COR-L47 (cell line): Measurements from ENCODE around the gene RNASE7.

Source experiments
- DNase-seq: peaks from one replicate; lab custom pipeline; 2025; lab: John Stamatoyannopoulos, UW

Gene RNASE7

DNA sequence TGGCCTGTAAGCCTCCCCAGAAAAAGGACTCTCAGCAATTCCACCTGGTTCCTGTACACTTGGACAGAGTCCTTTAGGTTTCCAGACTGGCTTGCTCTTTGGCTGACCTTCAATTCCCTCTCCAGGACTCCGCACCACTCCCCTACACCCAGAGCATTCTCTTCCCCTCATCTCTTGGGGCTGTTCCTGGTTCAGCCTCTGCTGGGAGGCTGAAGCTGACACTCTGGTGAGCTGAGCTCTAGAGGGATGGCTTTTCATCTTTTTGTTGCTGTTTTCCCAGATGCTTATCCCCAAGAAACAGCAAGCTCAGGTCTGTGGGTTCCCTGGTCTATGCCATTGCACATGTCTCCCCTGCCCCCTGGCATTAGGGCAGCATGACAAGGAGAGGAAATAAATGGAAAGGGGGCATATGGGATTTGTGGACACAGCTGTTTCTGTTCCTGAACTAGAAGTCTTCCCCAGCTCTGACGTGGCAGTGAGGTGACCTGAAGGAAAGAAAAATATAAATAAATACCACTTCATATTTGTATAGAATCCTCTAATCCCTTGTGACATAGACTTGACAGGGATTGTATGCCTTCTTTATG lies 1.3 kb downstream of the RNASE7 start:
- no peak for DNase-seq

DNA sequence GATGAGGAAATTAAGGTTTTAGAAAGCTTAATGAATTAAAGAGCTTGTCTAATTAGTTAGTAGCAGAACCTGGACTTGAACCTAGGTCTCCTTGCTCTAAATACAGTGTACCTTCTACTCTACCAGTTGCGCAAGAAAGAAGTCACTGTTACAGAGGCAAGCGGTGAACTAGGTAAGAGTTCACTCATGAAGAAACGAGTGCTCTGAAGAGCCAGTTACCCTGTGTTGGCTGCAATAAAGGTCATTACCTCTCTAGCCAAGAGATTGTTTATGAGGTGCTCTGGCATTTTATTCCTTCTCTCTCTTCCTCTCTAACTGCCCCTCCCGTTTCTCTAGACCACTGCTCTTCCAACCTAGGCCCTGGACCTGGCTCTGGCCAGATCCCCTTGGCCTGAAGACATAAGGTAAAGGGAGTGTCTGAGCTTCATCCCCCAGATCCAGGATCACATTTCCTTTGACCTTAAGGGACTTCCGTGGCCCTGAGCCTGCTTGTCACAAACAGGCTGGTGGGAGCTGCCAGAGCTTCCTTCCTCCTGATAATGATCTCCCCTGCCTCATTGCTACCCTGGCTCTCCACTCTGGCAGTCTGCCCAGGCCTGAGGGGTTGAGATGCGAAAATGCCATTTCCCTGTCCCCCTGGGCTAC lies 1.9 kb downstream of the RNASE7 start:
- no peak for DNase-seq

DNA sequence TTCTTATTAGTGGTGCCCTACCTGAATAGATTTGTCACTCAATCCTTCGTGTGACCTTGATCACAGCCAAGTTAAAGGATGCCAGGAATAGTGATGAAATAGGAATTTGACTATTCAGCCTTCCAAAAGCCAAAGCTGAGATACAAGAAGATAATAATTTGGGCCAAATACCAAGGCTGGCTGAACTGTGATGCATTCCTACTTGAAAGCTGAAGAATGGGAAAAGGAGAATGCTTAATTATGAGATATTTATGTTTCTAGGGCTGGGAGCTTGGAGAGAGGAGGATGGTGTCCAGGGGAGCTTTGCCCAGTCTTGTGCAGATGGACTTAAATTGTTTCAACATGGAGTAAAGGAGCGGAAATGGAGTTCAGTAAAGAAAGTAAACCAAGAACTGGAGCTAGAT lies 5.2 kb downstream of the RNASE7 start:
- DNase-seq, result no peak

DNA sequence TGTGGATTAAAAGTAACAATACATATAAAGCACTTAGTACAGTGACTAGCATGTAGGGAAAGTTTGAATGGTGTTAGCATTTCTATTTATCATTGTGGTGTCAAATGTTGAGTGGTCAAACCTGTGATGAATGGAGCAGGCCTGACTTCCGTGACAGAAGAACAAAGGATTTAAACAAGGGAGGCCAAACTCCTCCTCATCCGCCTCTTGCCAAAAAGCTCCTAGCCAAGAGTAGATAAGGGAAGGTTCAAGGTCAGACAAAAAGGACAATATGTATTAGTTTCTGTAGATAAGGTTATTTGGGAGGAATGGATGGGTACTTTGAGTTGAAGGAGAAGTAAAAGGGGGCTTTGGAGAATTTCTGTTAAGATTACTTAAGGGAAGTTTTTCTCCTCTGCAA lies 6.5 kb downstream of the RNASE7 start:
- no peak for DNase-seq

DNA sequence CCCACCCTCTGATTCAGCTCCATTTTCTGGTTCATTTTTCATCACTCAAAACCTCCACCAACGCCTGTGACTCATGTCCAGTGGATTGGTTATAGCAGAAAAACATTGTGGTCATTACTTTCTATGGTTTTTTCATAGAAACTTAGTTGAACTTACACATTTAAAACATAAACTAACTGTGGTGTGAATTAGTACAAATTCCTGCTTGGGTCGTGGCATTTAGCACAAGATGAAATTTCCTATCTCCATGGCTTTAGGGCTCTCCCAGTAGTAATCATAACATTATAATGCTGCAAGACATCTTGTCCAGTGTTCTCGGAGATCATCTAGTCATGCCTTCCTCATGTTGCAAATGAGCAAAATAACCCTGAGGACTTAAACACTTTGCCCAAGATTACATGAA lies 7.1 kb downstream of the RNASE7 start:
- no peak for DNase-seq

DNA sequence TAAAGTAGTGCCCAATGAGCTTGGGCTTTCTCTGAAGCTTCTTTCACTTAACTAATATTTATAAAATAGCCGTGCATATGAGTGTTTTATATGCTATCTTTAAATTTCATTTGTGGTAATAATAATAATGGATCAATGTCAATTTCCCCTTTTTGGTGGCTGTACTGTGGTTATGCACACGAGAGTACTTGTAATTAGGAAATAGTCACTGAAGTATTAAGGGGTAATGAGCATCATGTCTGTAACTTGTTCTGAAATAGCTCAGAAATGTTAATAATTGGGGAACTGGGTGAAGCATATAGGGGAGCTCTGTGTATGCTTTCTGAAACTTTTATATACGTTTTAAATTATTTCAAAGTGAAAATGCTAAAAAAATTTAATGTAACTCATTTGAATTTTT lies 8.4 kb downstream of the RNASE7 start:
- no peak for DNase-seq

DNA sequence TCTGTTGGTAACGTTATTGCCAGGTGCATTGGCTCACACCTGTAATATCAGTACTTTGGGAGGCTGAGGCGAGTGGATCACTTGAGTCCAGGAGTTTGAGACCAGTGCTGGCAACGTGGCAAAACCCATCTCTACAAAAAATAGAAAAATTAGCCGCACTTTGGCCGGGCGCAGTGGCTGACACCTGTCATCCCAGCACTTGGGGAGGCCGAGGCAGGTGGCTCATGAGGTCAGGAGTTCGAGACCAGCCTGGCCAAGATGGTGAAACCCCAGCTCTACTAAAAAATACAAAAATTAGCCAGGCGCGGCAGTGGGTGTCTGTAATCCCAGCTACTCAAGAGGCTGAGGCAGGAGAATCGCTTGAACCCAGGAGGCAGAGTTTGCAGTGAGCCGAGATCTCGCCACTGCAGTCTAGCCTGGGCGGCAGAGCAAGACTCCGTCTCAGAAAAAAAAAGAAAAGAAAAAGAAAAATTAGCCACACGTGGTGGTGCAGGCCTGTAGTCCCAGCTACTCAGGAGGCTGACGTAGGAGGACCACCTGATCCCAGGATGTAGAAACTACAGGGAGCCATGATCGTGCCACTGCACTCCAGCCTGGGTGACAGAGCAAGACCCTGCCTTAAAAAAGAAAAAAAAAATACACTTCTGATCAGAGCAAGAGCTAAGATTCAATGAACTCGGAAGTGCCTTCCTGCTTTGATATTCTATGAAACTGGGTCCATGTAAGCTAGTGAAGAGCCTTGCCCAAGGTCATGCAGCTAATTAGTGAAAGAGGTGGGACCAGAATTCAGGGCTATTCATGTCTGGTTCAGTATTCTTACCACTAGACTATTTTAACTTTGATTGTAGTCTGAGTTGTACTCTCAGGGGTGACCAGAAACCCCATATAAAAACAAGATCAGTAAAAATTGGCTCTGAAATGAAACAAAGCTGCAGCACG lies 11.3 kb downstream of the RNASE7 start:
- no peak for DNase-seq

DNA sequence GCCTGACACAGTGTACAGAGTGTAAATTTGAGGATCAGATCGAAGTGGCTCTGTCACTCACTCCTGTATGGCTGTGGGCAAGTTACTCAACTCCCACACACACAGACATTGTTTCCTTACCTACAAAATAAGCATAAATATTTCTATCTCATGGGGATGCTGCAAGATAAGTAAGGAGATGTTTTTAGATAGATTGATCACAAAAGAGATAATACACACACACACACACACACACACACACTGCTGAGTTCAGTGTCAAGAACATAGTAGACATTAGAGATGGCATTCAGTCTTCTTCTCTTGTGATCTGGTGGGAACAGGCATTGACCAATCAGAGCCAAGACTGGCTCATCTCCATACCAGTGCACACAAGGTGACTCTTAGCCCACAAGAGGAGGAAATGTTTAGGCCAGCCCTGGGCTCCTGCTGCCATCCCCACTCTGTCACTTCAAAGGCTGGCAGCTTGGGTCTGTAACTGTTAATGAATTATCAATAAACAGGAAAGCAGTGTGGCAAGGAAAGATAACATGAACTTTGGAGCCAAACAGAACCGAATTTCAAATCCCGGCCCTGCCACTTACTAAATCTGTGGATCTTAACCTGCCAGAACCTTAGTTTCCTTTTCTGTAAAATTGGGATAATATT lies 12.1 kb downstream of the RNASE7 start:
- DNase-seq, result no peak

DNA sequence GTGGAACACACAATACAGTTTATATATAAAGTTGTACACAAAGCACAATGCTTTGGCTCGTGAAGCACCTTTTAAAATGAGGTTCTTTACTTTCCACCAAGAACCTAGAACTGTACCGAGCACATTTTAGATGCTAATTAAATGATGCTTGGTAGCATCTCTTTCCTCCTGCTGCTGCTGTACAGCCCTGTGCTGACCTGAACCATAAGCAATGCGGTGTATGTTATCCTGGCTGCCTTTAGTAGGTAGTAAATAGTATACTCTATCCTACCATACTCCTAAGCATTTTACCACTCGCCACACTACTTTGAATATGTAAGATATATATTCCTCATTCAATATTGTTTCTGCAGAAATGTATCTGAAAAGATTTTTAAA lies 12.6 kb downstream of the RNASE7 start:
- no peak for DNase-seq

DNA sequence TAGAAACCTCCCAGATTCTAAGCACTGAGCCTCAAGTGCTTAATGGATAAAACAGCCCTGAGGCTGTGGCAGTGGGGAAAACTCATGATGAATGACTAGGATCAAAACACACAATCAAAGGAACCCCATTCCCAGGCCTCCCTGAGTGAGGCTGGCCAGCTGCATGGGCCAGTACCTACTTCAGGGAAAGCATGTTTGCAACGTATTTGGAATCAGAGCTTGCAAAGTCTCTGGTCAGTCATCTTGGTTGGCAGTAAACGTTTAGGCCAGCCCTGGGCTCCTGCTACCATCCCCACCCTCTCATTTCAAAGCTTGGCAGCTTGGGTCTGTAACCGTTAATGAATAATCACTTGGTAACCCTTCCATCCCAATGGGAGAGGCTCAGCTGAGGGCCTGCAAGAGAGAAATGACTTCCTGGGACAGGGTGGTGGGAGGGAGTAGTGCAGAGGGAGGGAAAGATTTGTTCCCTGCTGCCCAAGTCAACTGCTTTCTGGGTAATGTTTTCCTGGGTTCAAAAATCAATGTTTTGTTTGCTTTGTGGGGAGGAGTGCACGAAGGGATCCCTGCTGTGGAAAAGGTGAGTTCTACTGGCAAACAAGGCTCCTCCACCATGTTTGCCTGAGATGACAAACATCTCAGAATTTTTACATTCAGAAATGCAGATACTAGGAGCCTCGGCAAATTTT lies 13.4 kb downstream of the RNASE7 start:
- DNase-seq, result no peak

DNA sequence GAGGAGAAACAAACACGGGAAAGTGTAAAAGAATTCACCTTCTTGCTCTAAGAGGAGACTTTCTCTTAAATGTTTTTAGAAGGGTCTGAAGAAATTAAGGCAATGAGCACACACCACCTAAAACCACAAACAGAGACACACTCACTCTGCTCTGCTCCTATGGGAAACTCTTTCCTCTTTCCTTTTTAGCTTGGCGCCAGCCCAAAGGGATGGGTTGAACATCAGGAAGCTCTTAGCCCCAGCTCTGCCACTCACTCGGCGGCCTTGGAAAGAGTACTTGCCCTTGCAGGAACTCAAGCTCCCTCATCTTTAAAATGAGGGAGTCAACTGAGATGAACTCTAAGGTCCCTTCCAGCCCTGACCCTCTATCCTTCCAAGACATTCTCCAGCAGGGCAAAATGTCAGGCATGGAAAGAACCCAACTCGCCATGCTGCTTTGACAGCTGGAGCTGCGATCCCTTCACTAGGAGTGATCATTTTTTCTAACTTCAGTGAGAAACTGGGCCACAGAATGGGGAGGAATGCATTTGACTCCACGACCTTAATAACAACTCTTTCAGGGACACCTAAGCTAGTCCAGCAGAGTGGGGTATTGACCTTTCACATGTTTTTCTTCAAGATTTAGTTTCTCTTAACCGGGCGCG lies 14.5 kb downstream of the RNASE7 start:
- no peak for DNase-seq

DNA sequence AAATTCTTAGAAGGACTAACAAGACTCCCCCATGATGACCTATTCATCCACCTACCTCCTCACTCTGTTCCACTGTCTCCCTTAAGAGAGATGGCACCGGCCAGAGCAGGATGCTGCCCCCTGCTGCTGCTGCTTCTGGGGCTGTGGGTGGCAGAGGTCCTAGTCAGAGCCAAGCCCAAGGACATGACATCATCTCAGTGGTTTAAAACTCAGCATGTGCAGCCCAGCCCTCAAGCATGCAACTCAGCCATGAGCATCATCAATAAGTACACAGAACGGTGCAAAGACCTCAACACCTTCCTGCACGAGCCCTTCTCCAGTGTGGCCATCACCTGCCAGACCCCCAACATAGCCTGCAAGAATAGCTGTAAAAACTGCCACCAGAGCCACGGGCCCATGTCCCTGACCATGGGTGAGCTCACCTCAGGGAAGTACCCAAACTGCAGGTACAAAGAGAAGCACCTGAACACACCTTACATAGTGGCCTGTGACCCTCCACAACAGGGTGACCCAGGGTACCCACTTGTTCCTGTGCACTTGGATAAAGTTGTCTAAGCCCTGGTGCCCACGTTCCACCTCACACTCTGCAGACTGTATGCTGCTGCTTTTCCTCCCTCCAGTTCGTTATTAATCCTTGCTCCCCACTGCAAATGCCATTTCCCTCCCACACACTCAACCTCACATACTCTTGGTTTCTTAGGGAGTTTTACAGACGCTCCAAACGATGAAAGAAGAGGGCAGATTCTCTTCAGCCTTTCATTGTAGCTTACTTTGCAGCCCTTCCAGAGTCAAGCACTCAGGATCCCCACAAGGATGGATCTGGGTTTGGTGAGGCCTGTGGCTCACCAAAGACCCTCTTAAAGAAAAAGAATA lies 15.9 kb downstream of the RNASE7 start, which contains the start of gene RNASE8:
TSS of gene RNASE8 (plus strand) at position 20 of the 873 bp plus-strand sequence. CDS start at position 91, 71 bp downstream.
- no peak for DNase-seq

DNA sequence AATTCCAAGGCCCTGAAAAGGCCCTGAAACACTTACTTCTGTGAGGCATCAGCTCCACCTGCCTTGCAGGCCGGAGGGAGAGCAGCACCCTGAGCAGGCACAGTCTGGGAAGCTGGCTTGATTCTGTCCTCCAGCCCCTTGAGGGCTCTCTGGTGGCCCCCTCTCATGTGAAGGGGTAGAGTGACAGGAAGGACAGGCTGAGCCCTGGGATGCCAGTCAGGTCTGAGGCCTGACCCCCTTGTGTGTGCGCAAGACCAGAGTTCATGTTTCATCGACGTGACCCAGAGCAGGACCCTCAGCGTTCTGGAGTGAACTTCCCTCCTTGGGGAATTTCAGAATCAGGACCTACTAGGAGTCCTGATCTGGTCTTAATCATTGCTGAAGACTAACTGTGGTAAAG lies 16.7 kb downstream of the RNASE7 start:
- no peak for DNase-seq

DNA sequence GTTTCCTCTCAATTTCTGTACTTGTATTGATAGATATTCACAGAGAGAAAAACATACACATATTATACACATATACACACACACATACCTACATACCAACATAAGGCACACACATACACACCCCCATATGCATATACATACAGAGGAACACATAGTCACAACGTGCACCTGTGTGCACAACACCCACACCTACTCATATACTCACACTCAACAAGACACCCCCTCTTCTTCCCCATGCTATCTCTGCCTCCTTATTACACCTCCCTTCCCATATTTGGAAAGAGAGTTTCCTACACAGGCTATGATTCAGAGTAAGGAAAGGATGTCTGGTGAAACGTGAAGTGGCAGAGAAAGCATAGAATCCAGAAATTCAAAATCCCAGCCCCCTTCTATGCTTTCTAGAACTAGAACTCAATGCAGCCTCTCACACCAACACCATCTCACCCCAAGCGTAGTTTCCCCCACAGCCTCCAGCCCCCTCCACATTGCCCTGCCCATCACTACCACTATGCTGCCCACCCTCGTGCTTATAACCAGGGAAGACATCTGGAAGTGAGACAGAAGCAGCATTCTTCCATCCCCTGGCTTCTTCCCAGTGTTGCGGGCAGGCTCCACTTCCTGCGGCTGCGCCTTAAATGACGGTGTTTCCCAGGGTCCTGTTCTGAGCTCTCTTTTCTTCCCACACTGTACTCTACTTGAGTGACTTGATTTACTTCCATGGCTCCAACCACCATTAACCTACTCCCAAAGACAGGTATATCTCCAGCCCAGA lies 17.9 kb downstream of the RNASE7 start:
- DNase-seq, result no peak

DNA sequence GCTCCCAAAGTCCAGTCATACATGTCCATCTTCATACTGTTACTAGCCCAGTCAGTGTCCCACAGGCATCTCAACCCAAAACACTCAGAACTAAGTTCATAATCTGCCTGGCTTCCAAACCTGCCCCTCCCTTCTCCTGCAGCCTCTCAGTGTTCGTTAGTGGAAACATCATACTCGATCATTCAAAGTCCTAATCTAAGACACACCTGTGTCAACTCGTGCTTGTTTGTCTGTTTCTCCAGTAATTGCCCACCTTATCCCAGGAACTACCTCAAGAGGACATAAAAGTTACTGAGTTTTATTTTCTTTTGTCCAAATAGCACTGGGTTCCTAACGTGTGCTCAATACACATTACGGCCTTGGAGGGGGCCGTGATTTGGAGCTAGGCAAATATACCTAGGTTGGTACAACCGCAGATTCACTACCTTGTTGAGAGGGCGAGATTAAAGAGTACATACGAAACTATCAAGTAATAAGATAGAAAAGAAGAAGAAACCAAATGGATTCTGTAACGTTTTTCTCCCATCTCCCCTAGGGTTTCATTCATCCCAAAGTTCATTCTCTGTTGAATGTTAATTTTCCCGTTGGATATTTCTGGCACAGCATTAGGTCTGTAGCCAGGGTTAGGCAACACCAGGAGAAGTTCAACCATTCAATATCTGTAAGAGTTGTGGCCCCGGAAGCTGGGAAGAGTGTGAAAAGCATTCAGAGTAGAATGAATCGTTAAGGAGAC lies 18.6 kb downstream of the RNASE7 start:
- no peak for DNase-seq

DNA sequence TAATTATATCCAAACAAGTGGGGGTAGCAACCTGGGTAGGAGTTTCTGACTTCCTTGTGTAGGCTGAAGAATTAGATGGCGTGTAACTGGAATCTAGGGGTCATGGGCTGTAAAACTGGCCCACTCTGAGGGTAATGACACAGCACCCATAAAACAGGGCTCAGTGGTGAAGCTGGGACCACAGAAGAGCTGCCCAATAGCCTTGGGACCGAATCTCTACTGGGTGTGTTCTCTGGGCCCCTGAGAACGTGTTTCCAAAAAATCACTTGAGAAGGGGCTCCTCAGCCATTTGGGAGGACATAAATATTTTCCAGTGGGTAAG lies 19.1 kb downstream of the RNASE7 start:
- no peak for DNase-seq

DNA sequence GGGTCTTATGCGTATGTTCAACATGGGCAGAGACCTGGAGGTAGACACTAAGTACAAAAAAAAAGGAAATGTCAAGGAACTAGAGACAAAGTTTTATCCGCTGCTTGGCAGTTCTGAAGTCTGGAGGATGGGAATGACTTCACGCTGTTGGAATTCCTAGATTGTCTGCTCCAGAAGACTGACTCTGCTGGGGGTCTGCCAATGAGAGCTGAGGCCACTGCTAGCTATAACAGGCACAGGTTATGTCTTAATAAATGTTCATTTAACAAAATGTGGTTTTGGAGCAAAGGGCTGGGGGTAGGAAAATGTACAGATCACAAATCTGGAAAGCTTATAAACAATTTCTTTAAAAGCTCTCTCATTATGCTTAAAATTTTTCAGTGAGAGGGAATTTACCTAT lies 21.3 kb downstream of the RNASE7 start:
- DNase-seq, result no peak

DNA sequence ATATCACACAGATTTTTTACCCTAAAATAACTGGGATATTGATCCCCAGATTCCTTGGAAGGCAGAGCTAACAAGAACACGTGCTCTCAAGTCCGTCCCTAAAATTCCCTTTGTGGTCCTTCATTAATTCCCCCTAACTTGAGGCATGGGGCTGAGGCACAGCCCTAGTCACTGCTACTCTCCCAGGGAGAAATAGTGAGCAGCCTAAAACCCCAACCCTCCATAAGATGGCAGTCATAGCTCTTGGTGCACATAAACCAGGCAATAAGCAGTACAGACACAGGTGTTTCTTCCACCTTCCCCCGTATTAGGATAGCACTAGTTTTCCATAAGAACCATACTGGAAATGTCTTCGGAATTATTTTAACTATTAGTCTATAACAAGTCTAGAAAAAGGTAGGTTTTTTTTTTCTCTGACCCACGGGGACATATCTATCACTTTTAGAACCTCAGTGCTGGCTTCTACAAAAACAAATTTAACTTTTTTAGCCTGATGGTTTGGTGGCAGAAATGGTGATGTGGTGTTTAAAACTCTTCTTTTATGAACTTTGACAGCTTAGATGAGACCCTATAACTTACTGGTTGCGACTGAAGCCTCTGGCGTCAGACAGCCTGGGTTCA lies 24.8 kb downstream of the RNASE7 start:
- peak; percentile 21 for DNase-seq
